Left lung (tissue), 10 donors: ENCODE results near the gene NRBF2. TPM values are rescaled to one million over a fixed set of nuclear protein-coding genes. Genes with fewer than 3 reads are reported as not detected.

Experiments used
- ATAC-seq: fragments of 200-7000 bp; cut with Tn5 transposase; one replicate; pipeline ENCODE4 v1.9.1; 2020; ENCODE audit warnings: moderate library complexity
- DNase-seq, 4 donors: peaks; one replicate each; pipeline ENCODE4 v3.0.0-alpha.2; 2013 to 2020
- H3K27ac ChIP-seq, 2 donors: fragments of 200-600 bp; sonication (generic) in 1 of 2; one replicate each; pipeline versions ENCODE4 v1.5.0 to v1.8.0; 2020 to 2021
- H3K27me3 ChIP-seq, 2 donors: fragments of 200-600 bp; sonication (generic) in 1 of 2; one replicate each; pipeline versions ENCODE4 v1.5.0 to v1.8.0; 2020 to 2021
- H3K36me3 ChIP-seq, 2 donors: fragments of 200-600 bp; sonication (generic) in 1 of 2; one replicate each; pipeline versions ENCODE4 v1.5.0 to v1.8.0; 2020 to 2021
- H3K4me1 ChIP-seq, 2 donors: fragments of 200-600 bp; one replicate each; pipeline ENCODE4 v1.8.0; 2021
- H3K4me3 ChIP-seq, 2 donors: fragments of 200-600 bp; sonication (generic) in 1 of 2; one replicate each; pipeline versions ENCODE4 v1.5.0 to v1.8.0; 2020 to 2021; ENCODE audit warnings: mild to moderate bottlenecking in 1 of 2
- H3K9me3 ChIP-seq, 2 donors: fragments of 200-600 bp; sonication (generic) in 1 of 2; one replicate each; pipeline versions ENCODE4 v1.5.0 to v1.8.0; 2020 to 2021
- intact Hi-C, 2 donors: fragments of 100-400 bp; cut with DNase I; formaldehyde crosslinking; loops; one replicate each; pipeline versions ENCODE4 v1.11.2 to v1.14.2; 2022
- polyA plus RNA-seq, 6 donors: library from polyadenylated mRNA; unstranded; fragments of 120-200 nt; gene quantifications; one replicate each; pipeline ENCODE4 v1.2.1, GENCODE V29; 2013; ENCODE audit not compliant: insufficient read length in 6 of 6
- total RNA-seq, 2 donors: library from RNA; stranded (reverse); fragmentation: NEBNext Ultra II Directional; extraction: Animal tissue kit (Norgen Biotek cat#: 25700); gene quantifications; one replicate each; pipeline ENCODE4 v1.2.1, GENCODE V29; 2021
- TF ChIP-seq, protein P1 (sequence below), 2 donors: fragments of 200-600 bp; sonication (generic) in 1 of 2; IDR thresholded peaks; one replicate each; pipeline versions ENCODE4 v1.5.0 to v1.8.0; 2021; ENCODE audit warnings: antibody characterized with exemption in 2 of 2
- donor health status: DM: no; HTN: yes; CAD: no.
- donor health status: DM: no; HTN: no; CAD: no.

The NRBF2 gene
- total and polyA plus RNA-seq, 8 donors: 19.0 to 24.1 (median 22.0) TPM

DNA sequence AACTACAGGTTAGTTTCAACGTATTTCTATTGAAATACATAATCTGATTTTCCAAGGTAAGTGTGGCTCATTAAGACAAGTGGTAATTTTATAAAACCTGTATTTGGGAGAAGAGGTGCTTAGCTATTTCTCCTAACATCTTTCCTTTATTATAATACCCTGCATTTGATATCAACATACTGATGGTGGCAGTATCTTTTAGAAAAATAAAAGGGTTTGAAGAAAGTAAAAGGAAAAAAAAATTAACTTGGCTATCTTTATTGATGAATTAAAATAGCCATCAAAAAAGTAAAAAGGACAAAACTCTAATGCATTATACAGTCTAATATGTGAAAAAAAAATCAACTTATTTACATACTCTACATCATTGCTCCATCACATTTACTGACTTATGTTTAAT lies 68.0 kb downstream of the NRBF2 start:
- Histone ChIP-seq H3K27me3 (no peaks in the 10 kb centered on the region), H3K9me3 (no peaks in the 10 kb centered on the region), H3K36me3 (peaks cover 0 to 61% of the 10 kb centered on the region in 2 donors), H3K4me1 (peaks cover 0 to 16% of the 10 kb centered on the region in 2 donors), H3K4me3 (no peak overlapping the region), H3K27ac (no peak overlapping the region)
- TF ChIP-seq, protein P1, sequence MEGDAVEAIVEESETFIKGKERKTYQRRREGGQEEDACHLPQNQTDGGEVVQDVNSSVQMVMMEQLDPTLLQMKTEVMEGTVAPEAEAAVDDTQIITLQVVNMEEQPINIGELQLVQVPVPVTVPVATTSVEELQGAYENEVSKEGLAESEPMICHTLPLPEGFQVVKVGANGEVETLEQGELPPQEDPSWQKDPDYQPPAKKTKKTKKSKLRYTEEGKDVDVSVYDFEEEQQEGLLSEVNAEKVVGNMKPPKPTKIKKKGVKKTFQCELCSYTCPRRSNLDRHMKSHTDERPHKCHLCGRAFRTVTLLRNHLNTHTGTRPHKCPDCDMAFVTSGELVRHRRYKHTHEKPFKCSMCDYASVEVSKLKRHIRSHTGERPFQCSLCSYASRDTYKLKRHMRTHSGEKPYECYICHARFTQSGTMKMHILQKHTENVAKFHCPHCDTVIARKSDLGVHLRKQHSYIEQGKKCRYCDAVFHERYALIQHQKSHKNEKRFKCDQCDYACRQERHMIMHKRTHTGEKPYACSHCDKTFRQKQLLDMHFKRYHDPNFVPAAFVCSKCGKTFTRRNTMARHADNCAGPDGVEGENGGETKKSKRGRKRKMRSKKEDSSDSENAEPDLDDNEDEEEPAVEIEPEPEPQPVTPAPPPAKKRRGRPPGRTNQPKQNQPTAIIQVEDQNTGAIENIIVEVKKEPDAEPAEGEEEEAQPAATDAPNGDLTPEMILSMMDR (IDR thresholded peaks at IDR 0.05): no peak
- no peak for ATAC-seq
- no peak for DNase-seq
- intact Hi-C loops: no loop called here
